PC-9 (cell line): ENCODE results near the gene PURB. TPM values are rescaled to one million over a fixed set of nuclear protein-coding genes. Genes with fewer than 3 reads are reported as not detected.
"Not testable (repeated sequence)": the region's sequence is repeated elsewhere in the genome, so short reads cannot be mapped to it uniquely, and the experiment has no call there.

Source experiments
- BruUV-seq: library from RNA; stranded (reverse); fragments of 400-500 nt; replicated peaks from 2 replicates; lab custom pipeline; 2021; lab: Mats Ljungman, UMichigan
- CTCF ChIA-PET: fragments of 300-600 bp; sonication (Branson Sonifier 250); formaldehyde crosslinking; loops from one replicate; lab custom pipeline; 2022; ENCODE audit warnings: antibody characterized with exemption; lab: Charles Lee
- POLR2A ChIA-PET: fragments of 300-600 bp; sonication (Branson Sonifier 250); formaldehyde crosslinking; loops from one replicate; lab custom pipeline; 2022; ENCODE audit warnings: antibody characterized with exemption; ENCODE audit not compliant: unreplicated experiment; lab: Charles Lee
- DNase-seq, 2 experiments: peaks; one replicate each; pipeline versions ENCODE4 v3.0.0 to v3.0.0-alpha.2; 2015 to 2022; ENCODE audit warnings: mixed read lengths in 1 of 2
- H2AFZ ChIP-seq: fragments of 200-600 bp; sonication (generic); 2 replicates; pipeline ENCODE4 v1.8.1; 2017; ENCODE audit warnings: antibody characterized with exemption
- H3F3A ChIP-seq: fragments of 200-600 bp; sonication (generic); 2 replicates; pipeline ENCODE4 v1.8.1; 2017; ENCODE audit warnings: antibody characterized with exemption, mild to moderate bottlenecking, low read depth; ENCODE audit not compliant: insufficient read depth
- H3K27ac ChIP-seq: fragments of 200-600 bp; sonication (generic); 2 replicates; pipeline ENCODE4 v1.6.1; 2016; ENCODE audit warnings: mixed run types
- H3K27me3 ChIP-seq: fragments of 200-600 bp; sonication (generic); 2 replicates; pipeline ENCODE4 v1.6.1; 2016; ENCODE audit warnings: low read depth, mixed run types; ENCODE audit not compliant: insufficient read depth
- H3K36me3 ChIP-seq: fragments of 200-600 bp; sonication (generic); 2 replicates; pipeline ENCODE4 v1.6.1; 2016; ENCODE audit warnings: low read depth, mixed run types
- H3K4me1 ChIP-seq: fragments of 200-600 bp; sonication (generic); replicated peaks from 2 replicates; pipeline ENCODE4 v1.6.1; 2016; ENCODE audit warnings: mixed run types; ENCODE audit not compliant: insufficient read depth
- H3K4me2 ChIP-seq: fragments of 200-600 bp; sonication (generic); 2 replicates; pipeline ENCODE4 v1.6.1; 2017; ENCODE audit warnings: mixed run types
- H3K4me3 ChIP-seq: fragments of 200-600 bp; sonication (generic); 2 replicates; pipeline ENCODE4 v1.6.1; 2016; ENCODE audit warnings: mixed run types
- H3K79me2 ChIP-seq: fragments of 200-600 bp; sonication (generic); 2 replicates; pipeline ENCODE4 v1.6.1; 2017; ENCODE audit warnings: low read depth, mixed run types
- H3K9me2 ChIP-seq: fragments of 200-600 bp; sonication (generic); 2 replicates; pipeline ENCODE4 v1.8.1; 2017; ENCODE audit warnings: mild to moderate bottlenecking; ENCODE audit not compliant: insufficient read depth
- H3K9me3 ChIP-seq: fragments of 200-600 bp; sonication (generic); 2 replicates; pipeline ENCODE4 v1.8.1; 2016; ENCODE audit warnings: low read depth; ENCODE audit not compliant: insufficient read depth
- H4K20me1 ChIP-seq: fragments of 200-600 bp; sonication (generic); 2 replicates; pipeline ENCODE4 v1.8.1; 2017; ENCODE audit not compliant: insufficient read depth
- EZH2 ChIP-seq: fragments of 200-600 bp; sonication (generic); IDR thresholded peaks from 2 replicates; pipeline ENCODE4 v1.8.0; 2017; ENCODE audit warnings: antibody characterized with exemption, low read depth
- intact Hi-C: fragments of 100-400 bp; cut with micrococcal nuclease; formaldehyde crosslinking; loops from one replicate; pipeline ENCODE4 v1.10.0; 2022; ENCODE audit not compliant: unreplicated experiment
- total RNA-seq: library from RNA; stranded (reverse); gene quantifications from 2 replicates; pipeline ENCODE4 v1.2.3, GENCODE V29; 2021
- TF ChIP-seq, protein P1 (sequence below): fragments of 200-600 bp; sonication (generic); conservative IDR thresholded peaks from 2 replicates; pipeline ENCODE4 v1.6.1; 2017; ENCODE audit warnings: mixed run types, antibody characterized with exemption, mild to moderate bottlenecking, moderate library complexity

PURB gene
- total RNA-seq, 1 experiment from 2014 or later: 38.2 TPM

DNA sequence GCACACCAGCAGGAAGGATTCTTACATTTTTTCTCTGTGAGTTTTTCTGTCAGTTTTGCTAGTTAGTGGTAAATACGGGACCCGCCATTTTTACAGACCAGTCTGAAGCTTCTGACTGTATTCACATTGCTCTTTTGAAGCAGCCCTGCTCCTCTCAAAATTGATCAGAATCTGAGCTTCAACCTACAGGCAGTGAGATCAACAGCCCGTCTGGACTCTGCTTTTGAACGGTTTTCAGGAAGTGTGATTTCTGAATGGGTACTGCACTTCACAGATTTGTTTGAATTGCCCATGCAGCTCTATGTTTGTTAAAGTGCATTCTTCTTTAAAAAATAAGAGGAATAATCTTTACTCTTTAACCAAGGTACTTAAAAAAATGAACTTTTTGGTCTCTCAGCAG, 8.9 kb downstream of the PURB start:
- Histone ChIP-seq H3F3A (peaks cover 55% of the 10 kb centered on the region), H3K9me3 (no peaks in the 10 kb centered on the region), H3K4me1 (peaks cover 21% of the 10 kb centered on the region), H3K4me3 (no peak overlapping the region), H3K27ac (no peak overlapping the region), H3K9me2 (no peaks in the 10 kb centered on the region), H3K79me2 (peaks cover 37% of the 10 kb centered on the region), H3K36me3 (peaks cover 17% of the 10 kb centered on the region), H4K20me1 (peaks cover 47% of the 10 kb centered on the region), H2AFZ (no peak overlapping the region), H3K4me2 (no peak overlapping the region), H3K27me3 (no peaks in the 10 kb centered on the region)
- ChIA-PET CTCF (no interaction called here), POLR2A (interaction anchor here (0.5 to 0.6 kb wide), 2 partner anchors 277 to 361 kb away, joined by 3 read pairs; no protein-coding TSS in a partner anchor)
- TF ChIP-seq EZH2: no peak
- TF ChIP-seq, protein P1, sequence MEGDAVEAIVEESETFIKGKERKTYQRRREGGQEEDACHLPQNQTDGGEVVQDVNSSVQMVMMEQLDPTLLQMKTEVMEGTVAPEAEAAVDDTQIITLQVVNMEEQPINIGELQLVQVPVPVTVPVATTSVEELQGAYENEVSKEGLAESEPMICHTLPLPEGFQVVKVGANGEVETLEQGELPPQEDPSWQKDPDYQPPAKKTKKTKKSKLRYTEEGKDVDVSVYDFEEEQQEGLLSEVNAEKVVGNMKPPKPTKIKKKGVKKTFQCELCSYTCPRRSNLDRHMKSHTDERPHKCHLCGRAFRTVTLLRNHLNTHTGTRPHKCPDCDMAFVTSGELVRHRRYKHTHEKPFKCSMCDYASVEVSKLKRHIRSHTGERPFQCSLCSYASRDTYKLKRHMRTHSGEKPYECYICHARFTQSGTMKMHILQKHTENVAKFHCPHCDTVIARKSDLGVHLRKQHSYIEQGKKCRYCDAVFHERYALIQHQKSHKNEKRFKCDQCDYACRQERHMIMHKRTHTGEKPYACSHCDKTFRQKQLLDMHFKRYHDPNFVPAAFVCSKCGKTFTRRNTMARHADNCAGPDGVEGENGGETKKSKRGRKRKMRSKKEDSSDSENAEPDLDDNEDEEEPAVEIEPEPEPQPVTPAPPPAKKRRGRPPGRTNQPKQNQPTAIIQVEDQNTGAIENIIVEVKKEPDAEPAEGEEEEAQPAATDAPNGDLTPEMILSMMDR: no peak
- no peak for DNase-seq
- no TSS peak for BruUV-seq
- intact Hi-C loops: no loop called here

DNA sequence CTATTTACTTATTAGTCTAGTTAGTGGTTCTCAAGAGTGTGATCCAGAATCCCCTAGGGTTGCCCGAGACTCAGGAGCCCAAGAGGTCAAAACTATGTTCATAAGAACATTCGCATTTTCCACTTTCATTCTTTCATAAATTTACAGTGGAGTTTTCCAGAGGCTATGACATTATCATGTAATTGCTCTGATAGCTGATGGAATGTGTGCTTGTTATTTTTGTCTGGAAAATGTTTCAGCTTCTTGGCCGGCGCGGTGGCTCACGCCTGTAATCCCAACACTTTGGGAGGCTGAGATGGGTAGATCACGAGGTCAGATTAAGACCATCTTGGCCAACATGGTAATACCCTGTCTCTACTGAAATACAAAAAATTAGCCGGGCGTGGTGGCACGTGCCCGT, 10.1 kb downstream of the PURB start:
- intact Hi-C loops: no loop called here
- Histone ChIP-seq H3K36me3 (peaks cover 7% of the 10 kb centered on the region), H2AFZ (no peak overlapping the region), H3K27ac (no peak overlapping the region), H3K4me3 (no peak overlapping the region), H3K9me3 (no peaks in the 10 kb centered on the region; the same call in 1 of the 2 replicates), H3K9me2 (no peaks in the 10 kb centered on the region), H3K27me3 (no peaks in the 10 kb centered on the region), H3K79me2 (peaks cover 25% of the 10 kb centered on the region), H3K4me2 (no peak overlapping the region), H4K20me1 (peaks cover 35% of the 10 kb centered on the region), H3F3A (peaks cover 49% of the 10 kb centered on the region), H3K4me1 (peaks cover 10% of the 10 kb centered on the region)
- CTCF ChIA-PET: interaction anchor here (0.5 kb wide), 1 partner anchor 13 kb away, joined by 4 read pairs; no protein-coding TSS in a partner anchor
- BruUV-seq: no TSS peak
- DNase-seq: no peak
- POLR2A ChIA-PET: no interaction called here
- TF ChIP-seq, protein P1: no peak
- TF ChIP-seq EZH2: no peak

DNA sequence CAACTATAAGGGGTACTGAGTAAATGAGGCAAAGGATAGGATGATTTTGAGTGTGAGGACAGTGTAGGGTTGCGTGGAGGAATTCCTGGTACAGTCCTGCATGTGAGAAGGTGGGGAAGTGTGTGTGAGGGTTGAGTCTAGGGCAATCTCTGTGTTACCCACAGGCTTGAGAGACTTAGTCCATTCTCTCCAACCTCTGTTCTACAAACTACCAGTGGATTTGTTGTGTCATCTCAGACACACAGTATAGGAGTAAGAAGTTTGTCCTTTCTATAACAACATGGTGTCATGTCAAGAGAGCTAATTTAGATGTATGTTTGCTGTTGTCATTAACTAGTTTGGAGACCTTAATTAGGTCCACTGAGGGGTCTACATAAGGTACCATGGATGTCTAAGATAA, 12.5 kb downstream of the PURB start:
- Histone ChIP-seq H3K36me3 (no peaks in the 10 kb centered on the region), H4K20me1 (peaks cover 13% of the 10 kb centered on the region; the same call in 1 of the 2 replicates), H3K4me2 (no peak overlapping the region), H3K4me3 (no peak overlapping the region), H3F3A (peaks cover 35% of the 10 kb centered on the region), H3K27ac (no peak overlapping the region), H3K4me1 (peaks cover 1% of the 10 kb centered on the region; the same call in 1 of the 2 replicates), H2AFZ (no peak overlapping the region), H3K79me2 (peaks cover 2% of the 10 kb centered on the region; the same call in 1 of the 2 replicates), H3K27me3 (no peaks in the 10 kb centered on the region), H3K9me2 (no peaks in the 10 kb centered on the region), H3K9me3 (no peaks in the 10 kb centered on the region; the same call in 1 of the 2 replicates)
- BruUV-seq: no TSS peak
- ChIA-PET POLR2A (interaction anchor here (0.7 kb wide), 1 partner anchor 41 kb away, joined by 6 read pairs; no protein-coding TSS in a partner anchor), CTCF (no interaction called here)
- TF ChIP-seq, protein P1: no peak
- no peak for TF ChIP-seq EZH2
- intact Hi-C loops: no loop called here
- no peak for DNase-seq

DNA sequence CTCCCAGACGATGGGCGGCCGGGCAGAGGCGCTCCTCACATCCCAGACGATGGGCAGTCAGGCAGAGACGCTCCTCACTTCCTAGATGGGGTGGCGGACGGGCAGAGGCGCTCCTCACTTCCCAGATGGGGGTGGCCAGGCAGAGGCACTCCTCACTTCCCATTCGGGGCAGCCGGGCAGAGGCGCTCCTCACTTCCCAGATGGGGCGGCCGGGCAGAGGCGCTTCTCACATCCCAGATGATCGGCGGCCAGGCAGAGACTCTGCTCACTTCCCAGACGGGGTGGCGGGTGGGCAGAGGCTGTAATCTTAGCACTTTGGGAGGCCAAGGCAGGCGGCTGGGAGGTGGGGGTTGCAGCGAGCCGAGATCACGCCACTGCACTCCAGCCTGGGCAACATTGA, 13.4 kb downstream of the PURB start:
- H3K36me3 ChIP-seq, DNase-seq, H3K27me3 ChIP-seq, H3K27ac ChIP-seq, BruUV-seq, POLR2A ChIA-PET, H3K9me2 ChIP-seq, H3K4me2 ChIP-seq, H3K79me2 ChIP-seq, H3K4me3 ChIP-seq, H3K9me3 ChIP-seq, H2AFZ ChIP-seq, CTCF ChIA-PET, H4K20me1 ChIP-seq, intact Hi-C loops, H3K4me1 ChIP-seq: not testable (repeated sequence)
- H3F3A ChIP-seq: peaks cover 37% of the 10 kb centered on the region

DNA sequence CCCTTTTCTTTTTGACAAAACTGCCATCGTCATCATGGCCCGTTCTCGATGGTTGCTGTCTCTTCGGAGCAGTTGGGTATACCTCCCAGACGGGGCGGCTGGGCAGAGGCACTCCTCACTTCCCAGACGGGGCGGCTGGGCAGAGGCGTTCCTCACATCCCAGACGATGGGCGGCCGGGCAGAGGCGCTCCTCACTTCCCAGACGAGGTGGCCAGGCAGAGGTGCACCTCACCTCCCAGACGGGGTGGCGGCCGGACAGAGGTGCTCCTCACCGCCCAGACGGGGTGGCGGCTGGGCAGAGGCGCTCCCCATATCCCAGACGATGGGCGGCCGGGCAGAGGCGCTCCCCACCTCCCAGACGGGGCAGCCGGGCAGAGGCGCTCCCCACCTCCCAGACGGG, 14.6 kb downstream of the PURB start:
- H3K27ac ChIP-seq, BruUV-seq, H3K9me3 ChIP-seq, H2AFZ ChIP-seq, intact Hi-C loops, H3K79me2 ChIP-seq, H3K4me3 ChIP-seq, CTCF ChIA-PET, H4K20me1 ChIP-seq, H3K27me3 ChIP-seq, H3K36me3 ChIP-seq, H3K4me2 ChIP-seq, H3K9me2 ChIP-seq, POLR2A ChIA-PET, DNase-seq: not testable (repeated sequence)
- H3F3A ChIP-seq: peaks cover 26% of the 10 kb centered on the region
- H3K4me1 ChIP-seq: peaks cover 14% of the 10 kb centered on the region; the same call in 1 of the 2 replicates
